Suprapubic skin (tissue), 3 donors: Measurements from ENCODE around the gene METTL16.

ENCODE experiments used
- POLR2AphosphoS5 ChIP-seq, 3 donors: sonication (generic); formaldehyde crosslinking; IDR thresholded peaks; one replicate each; pipeline ENCODE4 v1.6.1; 2017; ENCODE audit warnings: antibody characterized with exemption in 3 of 3
- TF ChIP-seq, protein P1 (sequence below), 2 donors: fragments of 200-600 bp in 1 of 2; fragments of 450-650 bp in 1 of 2; sonication (generic) in 1 of 2; IDR thresholded peaks; one replicate each; pipeline ENCODE4 v1.5.1; 2016 to 2019; ENCODE audit warnings: antibody characterized with exemption in 2 of 2, mild to moderate bottlenecking in 1 of 2, moderate library complexity in 1 of 2

DNA sequence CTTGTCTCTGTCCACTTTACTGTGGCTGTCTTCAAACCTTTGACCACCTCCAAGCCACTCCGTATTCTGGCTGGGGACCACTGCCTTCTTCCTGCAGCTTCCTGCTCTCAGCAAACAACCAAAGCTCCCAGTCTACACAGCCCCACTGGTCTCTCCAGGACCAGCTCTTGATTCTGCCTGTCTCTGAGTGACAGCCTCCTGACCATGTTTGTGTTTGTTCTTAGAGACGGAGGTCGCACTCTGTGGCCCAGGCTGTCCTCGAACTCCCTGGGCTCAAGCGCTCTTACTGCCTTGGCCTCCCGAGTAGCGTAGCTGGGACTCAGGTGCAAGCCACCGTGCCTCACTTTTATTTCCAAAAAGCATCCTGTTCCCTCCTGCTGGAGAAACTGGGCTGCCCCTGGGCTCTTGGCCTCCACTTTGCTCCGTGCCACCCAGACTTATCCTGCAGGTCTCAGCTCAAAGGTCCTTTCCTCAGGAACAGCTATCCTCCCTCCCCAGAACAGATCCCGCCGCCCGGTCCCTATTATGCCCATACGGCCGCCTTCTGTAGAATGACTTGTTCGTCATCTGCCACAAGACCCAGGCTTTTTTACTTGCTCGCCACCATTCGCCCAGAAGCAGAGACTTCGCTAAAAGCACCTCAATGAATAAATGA lies 120.0 kb downstream of the METTL16 start:
- TF ChIP-seq, protein P1, sequence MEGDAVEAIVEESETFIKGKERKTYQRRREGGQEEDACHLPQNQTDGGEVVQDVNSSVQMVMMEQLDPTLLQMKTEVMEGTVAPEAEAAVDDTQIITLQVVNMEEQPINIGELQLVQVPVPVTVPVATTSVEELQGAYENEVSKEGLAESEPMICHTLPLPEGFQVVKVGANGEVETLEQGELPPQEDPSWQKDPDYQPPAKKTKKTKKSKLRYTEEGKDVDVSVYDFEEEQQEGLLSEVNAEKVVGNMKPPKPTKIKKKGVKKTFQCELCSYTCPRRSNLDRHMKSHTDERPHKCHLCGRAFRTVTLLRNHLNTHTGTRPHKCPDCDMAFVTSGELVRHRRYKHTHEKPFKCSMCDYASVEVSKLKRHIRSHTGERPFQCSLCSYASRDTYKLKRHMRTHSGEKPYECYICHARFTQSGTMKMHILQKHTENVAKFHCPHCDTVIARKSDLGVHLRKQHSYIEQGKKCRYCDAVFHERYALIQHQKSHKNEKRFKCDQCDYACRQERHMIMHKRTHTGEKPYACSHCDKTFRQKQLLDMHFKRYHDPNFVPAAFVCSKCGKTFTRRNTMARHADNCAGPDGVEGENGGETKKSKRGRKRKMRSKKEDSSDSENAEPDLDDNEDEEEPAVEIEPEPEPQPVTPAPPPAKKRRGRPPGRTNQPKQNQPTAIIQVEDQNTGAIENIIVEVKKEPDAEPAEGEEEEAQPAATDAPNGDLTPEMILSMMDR (IDR thresholded peaks at IDR 0.05) = no peak
- TF ChIP-seq POLR2AphosphoS5 (IDR thresholded peaks at IDR 0.05) = no peak
